ENCODE measurements around the gene CPOX. TPM values are rescaled to one million over a fixed set of nuclear protein-coding genes. Genes with fewer than 3 reads are reported as not detected.
A peak's percentile ranks its signal among the peaks of the same experiment; 100 is the strongest.

Gene CPOX
- total RNA-seq, 1 donor from 2014 or later, result 34.8 TPM

DNA sequence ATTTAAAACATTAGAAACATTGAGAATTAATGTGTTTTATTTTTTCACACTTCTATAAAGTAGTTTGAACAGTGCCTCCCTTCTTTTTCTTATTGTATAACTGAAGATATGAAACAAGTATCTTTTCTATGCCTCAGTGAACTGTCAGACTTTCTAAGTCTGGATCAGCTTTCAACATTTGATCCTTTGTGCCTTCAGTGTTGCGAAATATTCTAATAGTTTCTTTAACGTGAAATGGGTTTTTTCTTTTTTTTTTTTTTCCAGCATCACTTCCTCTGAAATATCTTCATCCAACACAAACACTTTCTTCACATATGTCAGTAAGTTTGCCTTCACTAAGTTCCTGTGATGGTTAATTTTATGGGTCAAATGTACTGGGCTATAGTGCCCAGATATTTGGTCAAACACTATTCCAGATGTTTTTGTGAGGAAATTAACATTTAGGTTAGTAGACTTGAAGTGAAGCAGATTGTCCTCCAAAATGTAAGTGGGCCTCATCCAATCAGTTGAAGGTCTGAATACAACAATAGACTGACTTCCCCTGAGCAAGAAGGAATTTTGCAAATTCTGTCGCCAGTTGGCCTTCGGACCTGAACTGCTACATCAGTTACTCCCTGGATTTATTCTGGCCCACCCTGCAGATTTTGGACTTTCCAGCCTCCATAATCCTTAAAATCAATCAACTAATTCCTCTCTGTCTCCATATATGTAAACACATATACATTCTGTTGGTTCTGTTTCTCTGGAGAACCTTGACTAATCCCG, 6.4 kb upstream of the CPOX start:
- Histone ChIP-seq H3K9me3 (no peaks in the 10 kb centered on the region), H3K36me3 (no peaks in the 10 kb centered on the region), H3K27ac (no peak overlapping the region), H3K4me3 (no peak overlapping the region), H3K4me1 (no peaks in the 10 kb centered on the region), H3K27me3 (no peaks in the 10 kb centered on the region)
- intact Hi-C loops (cut with DNase I), result loop anchor here (10.0 kb wide), 1 partner anchor 1155 kb away; no protein-coding TSS in a partner anchor
- no peak for DNase-seq (ENCODE audit: low spot score in 2 of 2)
- TF ChIP-seq, protein P1, sequence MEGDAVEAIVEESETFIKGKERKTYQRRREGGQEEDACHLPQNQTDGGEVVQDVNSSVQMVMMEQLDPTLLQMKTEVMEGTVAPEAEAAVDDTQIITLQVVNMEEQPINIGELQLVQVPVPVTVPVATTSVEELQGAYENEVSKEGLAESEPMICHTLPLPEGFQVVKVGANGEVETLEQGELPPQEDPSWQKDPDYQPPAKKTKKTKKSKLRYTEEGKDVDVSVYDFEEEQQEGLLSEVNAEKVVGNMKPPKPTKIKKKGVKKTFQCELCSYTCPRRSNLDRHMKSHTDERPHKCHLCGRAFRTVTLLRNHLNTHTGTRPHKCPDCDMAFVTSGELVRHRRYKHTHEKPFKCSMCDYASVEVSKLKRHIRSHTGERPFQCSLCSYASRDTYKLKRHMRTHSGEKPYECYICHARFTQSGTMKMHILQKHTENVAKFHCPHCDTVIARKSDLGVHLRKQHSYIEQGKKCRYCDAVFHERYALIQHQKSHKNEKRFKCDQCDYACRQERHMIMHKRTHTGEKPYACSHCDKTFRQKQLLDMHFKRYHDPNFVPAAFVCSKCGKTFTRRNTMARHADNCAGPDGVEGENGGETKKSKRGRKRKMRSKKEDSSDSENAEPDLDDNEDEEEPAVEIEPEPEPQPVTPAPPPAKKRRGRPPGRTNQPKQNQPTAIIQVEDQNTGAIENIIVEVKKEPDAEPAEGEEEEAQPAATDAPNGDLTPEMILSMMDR (IDR thresholded peaks at IDR 0.05), result no peak

DNA sequence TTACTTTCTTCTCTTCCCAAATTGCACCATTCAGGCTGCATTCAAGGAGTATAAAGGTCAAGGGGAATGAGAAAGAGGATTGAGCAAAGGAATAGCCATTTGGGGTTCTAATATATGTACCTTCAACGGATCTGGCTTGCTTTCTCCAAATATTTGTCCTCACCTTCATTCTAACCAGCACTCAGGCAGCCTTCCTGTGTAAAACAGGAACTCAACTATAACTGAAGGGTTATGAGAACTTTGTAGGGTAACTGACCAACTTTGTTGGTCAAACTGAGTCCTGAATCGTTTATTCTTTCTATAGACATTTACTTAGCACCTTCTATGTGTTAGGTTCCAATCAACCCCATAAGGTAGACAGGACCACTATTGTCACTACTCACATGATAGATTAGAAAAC, 5.1 kb upstream of the CPOX start:
- H3K27me3 ChIP-seq, result no peaks in the 10 kb centered on the region
- H3K27ac ChIP-seq, result no peak overlapping the region
- H3K4me1 ChIP-seq, result no peaks in the 10 kb centered on the region
- TF ChIP-seq, protein P1 (IDR thresholded peaks at IDR 0.05), result no peak
- H3K36me3 ChIP-seq, result no peaks in the 10 kb centered on the region
- intact Hi-C loops (cut with DNase I), result loop anchor here (10.0 kb wide), 1 partner anchor 1156 kb away; no protein-coding TSS in a partner anchor
- no peak overlapping the region for H3K4me3 ChIP-seq
- no peak for DNase-seq (ENCODE audit: low spot score in 2 of 2)
- H3K9me3 ChIP-seq, result no peaks in the 10 kb centered on the region

DNA sequence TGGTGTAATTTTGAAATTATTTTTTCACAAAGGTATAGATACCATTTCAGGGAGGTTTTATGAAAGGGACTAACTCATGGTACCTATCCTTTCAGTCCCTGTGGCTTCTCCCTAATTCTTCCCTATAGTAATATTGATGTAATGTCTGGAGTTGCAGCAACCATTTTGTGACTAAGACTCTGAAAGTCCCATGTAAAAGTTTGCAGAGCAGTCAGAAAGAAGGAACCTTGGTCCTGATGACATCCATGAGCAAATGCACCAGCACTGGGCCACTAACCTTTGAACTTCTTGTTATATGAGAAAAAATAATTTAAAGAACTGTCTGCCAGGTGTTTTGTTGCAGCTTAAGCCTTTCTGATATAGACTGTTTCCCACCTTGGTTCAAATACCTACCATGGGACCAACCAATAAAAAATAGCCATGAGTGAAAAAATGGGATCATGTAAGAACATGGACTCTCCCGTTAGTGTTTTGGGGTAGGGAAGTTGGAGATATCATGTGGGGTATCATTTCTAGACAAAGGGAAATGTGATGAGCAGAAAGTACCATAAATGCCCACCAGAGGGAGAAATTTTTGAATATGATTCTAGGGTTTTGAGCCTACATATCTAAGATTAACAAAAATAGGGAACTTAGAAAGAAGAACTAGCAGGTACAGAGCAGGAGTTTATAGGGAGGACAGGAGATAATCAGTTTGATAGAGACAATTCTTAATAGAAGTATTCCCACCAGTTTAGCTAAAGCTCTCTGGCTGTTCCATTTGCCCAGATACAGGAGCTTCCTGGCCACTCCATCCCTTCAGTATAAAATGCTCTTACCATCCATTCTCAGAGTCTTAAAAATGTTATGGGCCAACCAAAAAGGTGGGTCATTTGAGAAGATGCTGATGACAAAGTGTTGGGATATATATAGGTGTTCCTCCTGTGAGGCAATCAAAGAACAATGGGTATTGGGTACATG, 3.4 kb upstream of the CPOX start:
- Histone ChIP-seq H3K36me3 (no peaks in the 10 kb centered on the region), H3K27me3 (no peaks in the 10 kb centered on the region), H3K4me1 (peaks cover 0 to 9% of the 10 kb centered on the region in 2 donors), H3K9me3 (no peaks in the 10 kb centered on the region), H3K27ac (no peak overlapping the region), H3K4me3 (no peak overlapping the region)
- intact Hi-C loops (cut with DNase I), result loop anchor here (10.0 kb wide), 1 partner anchor 1158 kb away; no protein-coding TSS in a partner anchor
- TF ChIP-seq, protein P1 (IDR thresholded peaks at IDR 0.05), result peak; percentile 43 to 63 (median 59)
- DNase-seq (ENCODE audit: low spot score in 2 of 2), result no peak

DNA sequence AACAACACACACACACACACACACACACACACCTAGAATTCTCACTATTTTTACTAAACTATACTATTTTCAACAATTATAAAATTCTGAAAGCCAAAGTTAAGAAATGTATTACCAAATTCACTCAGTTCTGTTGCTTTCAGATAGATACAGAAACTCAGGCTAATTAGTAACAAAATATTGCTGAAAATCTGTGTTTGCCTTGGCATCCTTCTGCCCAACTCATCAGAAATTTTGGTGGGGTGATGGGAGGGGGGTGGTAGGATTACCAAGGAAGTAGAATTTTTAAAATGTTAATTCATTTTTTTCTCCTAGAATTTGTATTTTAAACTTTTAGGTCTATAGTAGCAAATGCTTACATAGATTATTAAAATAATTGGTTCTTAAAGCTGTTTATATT, 2.7 kb upstream of the CPOX start:
- Histone ChIP-seq H3K36me3 (no peaks in the 10 kb centered on the region), H3K4me3 (no peak overlapping the region), H3K27ac (no peak overlapping the region), H3K4me1 (peaks cover 0 to 12% of the 10 kb centered on the region in 2 donors), H3K27me3 (no peaks in the 10 kb centered on the region), H3K9me3 (no peaks in the 10 kb centered on the region)
- intact Hi-C loops (cut with DNase I), result loop anchor here (10.0 kb wide), 1 partner anchor 1159 kb away; no protein-coding TSS in a partner anchor
- TF ChIP-seq, protein P1 (IDR thresholded peaks at IDR 0.05), result no peak
- DNase-seq (ENCODE audit: low spot score in 2 of 2), result no peak

DNA sequence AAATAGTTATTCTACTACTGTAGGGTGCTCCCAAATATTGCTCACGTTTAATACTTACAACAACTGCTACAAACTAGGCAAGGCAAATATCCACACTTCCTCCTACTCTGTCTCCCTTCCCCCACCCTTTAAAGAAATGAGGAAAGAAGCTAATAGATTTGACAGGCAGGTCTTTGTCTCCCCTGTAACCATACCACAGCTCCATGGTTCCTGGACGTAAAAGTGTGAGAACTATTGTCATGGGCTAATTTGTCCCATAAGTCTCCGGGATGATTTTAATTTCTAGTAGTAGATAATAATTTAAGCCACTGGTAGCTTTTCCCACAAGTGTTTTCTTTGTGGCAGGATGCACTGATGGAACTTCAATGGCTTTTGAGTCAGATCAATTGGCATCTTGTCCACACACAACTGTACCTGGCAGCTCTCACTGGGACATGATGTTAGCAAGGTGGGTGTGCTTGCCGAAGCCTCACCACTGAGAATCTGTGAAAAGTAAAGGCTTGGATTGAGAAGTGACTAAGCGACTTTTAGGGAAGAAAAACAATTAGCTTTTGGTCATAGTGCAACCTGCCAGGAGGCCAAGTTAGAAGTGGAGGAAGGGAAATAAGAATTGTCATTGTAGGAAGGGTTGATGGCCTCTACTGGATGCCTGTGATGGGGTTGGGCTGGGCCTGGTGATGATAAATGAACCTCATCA, 1.4 kb upstream of the CPOX start:
- Histone ChIP-seq H3K27me3 (no peaks in the 10 kb centered on the region), H3K27ac (no peak overlapping the region), H3K4me1 (peaks cover 0 to 12% of the 10 kb centered on the region in 2 donors), H3K4me3 (no peak overlapping the region), H3K36me3 (peaks cover 5 to 9% of the 10 kb centered on the region in 2 donors), H3K9me3 (no peaks in the 10 kb centered on the region)
- DNase-seq (ENCODE audit: low spot score in 2 of 2), result no peak
- intact Hi-C loops (cut with DNase I), result loop anchor here (5.0 to 10.0 kb wide), 2 partner anchors 308 to 1160 kb away; partner anchors contain the start of gene DCBLD2
- TF ChIP-seq, protein P1 (IDR thresholded peaks at IDR 0.05), result no peak

Data from ascending aorta (tissue), 2 donors.